H1 (cell line): Measurements from ENCODE around the gene PRRX1. TPM values are rescaled to one million over a fixed set of nuclear protein-coding genes. Genes with fewer than 3 reads are reported as not detected.

ENCODE experiments used
- CTCF ChIA-PET: fragments of 300-600 bp; sonication (Branson Sonifier 250); formaldehyde crosslinking; loops from one replicate; lab custom pipeline; 2021; ENCODE audit not compliant: partially characterized antibody; lab: Charles Lee
- POLR2A ChIA-PET: fragments of 300-600 bp; sonication (Branson Sonifier 250); formaldehyde crosslinking; loops from one replicate; lab custom pipeline; 2021; ENCODE audit warnings: inconsistent platforms; ENCODE audit not compliant: partially characterized antibody; lab: Charles Lee
- DNase-seq, 2 experiments: peaks; one replicate each; pipeline versions ENCODE4 v3.0.0 to v3.0.0-alpha.2; 2010 to 2022; ENCODE audit warnings: low spot score in 2 of 2, low read depth in 1 of 2, mixed read lengths in 1 of 2
- FAIRE-seq: peaks from 2 replicates; lab custom pipeline; 2011; peaks lifted over from hg19 to GRCh38; lab: Jason Lieb, UNC
- H2AFZ ChIP-seq: 2 replicates; pipeline ENCODE4 v1.8.1; 2012; ENCODE audit warnings: low read length, inconsistent platforms
- H2AK5ac ChIP-seq: 2 replicates; pipeline ENCODE4 v1.6.1; 2013; ENCODE audit warnings: low read depth, low read length
- H2BK120ac ChIP-seq: replicated peaks from 2 replicates; pipeline ENCODE3; 2013; ENCODE audit warnings: low read depth, low read length, inconsistent platforms
- H2BK12ac ChIP-seq: 2 replicates; pipeline ENCODE4 v1.6.1; 2013; ENCODE audit warnings: low read depth, low read length
- H2BK15ac ChIP-seq: 2 replicates; pipeline ENCODE4 v1.6.1; 2013; ENCODE audit warnings: low read length
- H2BK20ac ChIP-seq: 2 replicates; pipeline ENCODE4 v1.6.1; 2013; ENCODE audit warnings: low read length
- H2BK5ac ChIP-seq: 2 replicates; pipeline ENCODE4 v1.6.1; 2013; ENCODE audit warnings: low read depth, low read length
- H3K14ac ChIP-seq: 2 replicates; pipeline ENCODE4 v1.6.1; 2013; ENCODE audit warnings: inconsistent platforms; ENCODE audit not compliant: insufficient read length
- H3K18ac ChIP-seq: 2 replicates; pipeline ENCODE4 v1.6.1; 2013; ENCODE audit warnings: low read length; ENCODE audit errors: extremely low read depth
- H3K23ac ChIP-seq: 2 replicates; pipeline ENCODE4 v1.6.1; 2013; ENCODE audit warnings: inconsistent platforms; ENCODE audit not compliant: insufficient read length
- H3K23me2 ChIP-seq: 2 replicates; pipeline ENCODE4 v1.6.1; 2013; ENCODE audit warnings: low read depth, low read length
- H3K27ac ChIP-seq: 2 replicates; pipeline ENCODE4 v1.6.1; 2011; ENCODE audit warnings: low read depth, low read length, inconsistent platforms
- H3K27me3 ChIP-seq, 4 experiments: replicated peaks in 1 of 4; 1 replicate in 1 of 4; 2 replicates in 3 of 4; pipeline versions ENCODE4 v1.6.1 to v1.8.1; 2011 to 2013; ENCODE audit warnings: low read length in 3 of 4, mild to moderate bottlenecking in 3 of 4, inconsistent platforms in 2 of 4, mixed read lengths in 2 of 4, moderate library complexity in 1 of 4; ENCODE audit not compliant: control insufficient read depth in 3 of 4, insufficient read depth in 3 of 4; ENCODE audit errors: extremely low read depth in 1 of 4
- H3K36me3 ChIP-seq, 4 experiments: 2 replicates each; pipeline versions ENCODE4 v1.6.1 to v1.8.1; 2011 to 2013; ENCODE audit warnings: mild to moderate bottlenecking in 4 of 4, low read length in 3 of 4, moderate library complexity in 2 of 4, control low read depth in 1 of 4, inconsistent platforms in 1 of 4; ENCODE audit not compliant: insufficient read depth in 4 of 4, control insufficient read depth in 2 of 4
- H3K4ac ChIP-seq: replicated peaks from 2 replicates; pipeline ENCODE3; 2013; ENCODE audit warnings: low read length, low read depth, mixed read lengths, inconsistent platforms; ENCODE audit not compliant: insufficient read length
- H3K4me1 ChIP-seq, 4 experiments: replicated peaks in 1 of 4; 1 replicate in 1 of 4; 2 replicates in 3 of 4; pipeline versions ENCODE4 v1.6.1 to v1.8.1; 2011 to 2013; ENCODE audit warnings: low read length in 3 of 4, inconsistent platforms in 2 of 4, mixed read lengths in 1 of 4; ENCODE audit not compliant: insufficient read depth in 4 of 4, control insufficient read depth in 3 of 4
- H3K4me2 ChIP-seq, 2 experiments: 2 replicates each; pipeline versions ENCODE4 v1.6.1 to v1.8.1; 2011 to 2013; ENCODE audit warnings: low read depth in 2 of 2, low read length in 2 of 2, control low read depth in 1 of 2, inconsistent platforms in 1 of 2, mild to moderate bottlenecking in 1 of 2; ENCODE audit not compliant: insufficient read depth in 1 of 2
- H3K4me3 ChIP-seq, 4 experiments: fragments of 200-600, 300-600 bp in 1 of 4; sonication (generic), shearing (Covaris generic), sonication (Bioruptor Twin) in 1 of 4; 2 replicates each; pipeline versions ENCODE4 v1.5.1 to v1.8.1; 2011 to 2016; ENCODE audit warnings: low read length in 4 of 4, low read depth in 3 of 4, control low read depth in 2 of 4, inconsistent platforms in 2 of 4, mild to moderate bottlenecking in 2 of 4, mixed read lengths in 1 of 4, moderate library complexity in 1 of 4; ENCODE audit not compliant: insufficient read depth in 2 of 4; ENCODE audit errors: extremely low read depth in 1 of 4
- H3K56ac ChIP-seq: replicated peaks from 2 replicates; pipeline ENCODE3; 2013; ENCODE audit warnings: low read depth, mild to moderate bottlenecking, mixed read lengths, low read length, inconsistent platforms; ENCODE audit not compliant: insufficient read length
- H3K79me1 ChIP-seq: 2 replicates; pipeline ENCODE4 v1.6.1; 2013; ENCODE audit warnings: low read depth, low read length, control low read depth
- H3K79me2 ChIP-seq, 2 experiments: 2 replicates each; pipeline versions ENCODE4 v1.6.1 to v1.8.1; 2012 to 2013; ENCODE audit warnings: low read length in 2 of 2, mild to moderate bottlenecking in 2 of 2, inconsistent platforms in 1 of 2; ENCODE audit not compliant: insufficient read depth in 2 of 2, control insufficient read depth in 1 of 2
- H3K9ac ChIP-seq, 4 experiments: replicated peaks in 1 of 4; 1 replicate in 1 of 4; 2 replicates in 3 of 4; pipeline versions ENCODE4 v1.6.1 to v1.8.1; 2011 to 2013; ENCODE audit warnings: low read depth in 3 of 4, low read length in 3 of 4, control low read depth in 2 of 4, mild to moderate bottlenecking in 2 of 4, moderate library complexity in 2 of 4, inconsistent platforms in 1 of 4; ENCODE audit errors: extremely low read depth in 1 of 4
- H3K9me3 ChIP-seq, 2 experiments: 2 replicates each; pipeline versions ENCODE4 v1.6.1 to v1.8.1; 2012 to 2013; ENCODE audit warnings: mild to moderate bottlenecking in 2 of 2, moderate library complexity in 2 of 2, control low read depth in 1 of 2, inconsistent platforms in 1 of 2, low read depth in 1 of 2, low read length in 1 of 2, mixed read lengths in 1 of 2; ENCODE audit not compliant: insufficient read depth in 2 of 2
- H4K20me1 ChIP-seq, 2 experiments: replicated peaks in 1 of 2; 2 replicates each; pipeline versions ENCODE3 to v1.8.1; 2011 to 2013; ENCODE audit warnings: inconsistent platforms in 2 of 2, low read length in 2 of 2, mild to moderate bottlenecking in 1 of 2; ENCODE audit not compliant: insufficient read depth in 2 of 2, control insufficient read depth in 1 of 2
- H4K5ac ChIP-seq: 2 replicates; pipeline ENCODE4 v1.6.1; 2013; ENCODE audit warnings: low read length, low read depth, mixed read lengths, inconsistent platforms; ENCODE audit not compliant: insufficient read length
- H4K8ac ChIP-seq: 2 replicates; pipeline ENCODE4 v1.8.0; 2013; ENCODE audit warnings: mild to moderate bottlenecking, moderate library complexity, low read length, inconsistent platforms; ENCODE audit not compliant: insufficient read depth; ENCODE audit errors: extremely low read depth
- H4K91ac ChIP-seq: replicated peaks from 2 replicates; pipeline ENCODE3; 2013; ENCODE audit warnings: low read length, mixed read lengths, inconsistent platforms; ENCODE audit not compliant: insufficient read length
- EZH2 ChIP-seq: fragments of 200-600 bp; sonication (generic); IDR thresholded peaks from 2 replicates; pipeline ENCODE4 v1.7.1; 2012; ENCODE audit warnings: low read depth, mild to moderate bottlenecking, moderate library complexity, low read length, inconsistent platforms; ENCODE audit not compliant: severe bottlenecking
- GTF2F1 ChIP-seq: IDR thresholded peaks from 2 replicates; pipeline ENCODE4 v1.6.1; 2012; ENCODE audit warnings: low read depth, low read length, improper control_type of control experiment, borderline replicate concordance
- JUND ChIP-seq: IDR thresholded peaks from 2 replicates; pipeline ENCODE4 v1.6.1; 2011; ENCODE audit warnings: mild to moderate bottlenecking, improper control_type of control experiment, low read length
- RAD21 ChIP-seq, 2 experiments: IDR thresholded peaks in 1 of 2; conservative IDR thresholded peaks in 1 of 2; 2 replicates each; pipeline ENCODE4 v1.6.1; 2011; ENCODE audit warnings: low read depth in 2 of 2, low read length in 2 of 2, improper control_type of control experiment in 1 of 2, inconsistent platforms in 1 of 2, mild to moderate bottlenecking in 1 of 2, moderate library complexity in 1 of 2
- SUZ12 ChIP-seq: fragments of 200-600 bp; sonication (generic); IDR thresholded peaks from 2 replicates; pipeline ENCODE4 v1.6.1; 2012; ENCODE audit warnings: mild to moderate bottlenecking, inconsistent platforms, low read length, moderate library complexity, mixed read lengths
- WGBS, 2 experiments: shearing (Covaris generic) in 1 of 2; methylation state at CpG; one replicate each; pipeline versions ENCODE4 v1.1.6 to v1.1.7; 2013 to 2015; ENCODE audit warnings: low lambda C conversion rate in 2 of 2, mixed read lengths in 2 of 2, inconsistent platforms in 1 of 2, low coverage in 1 of 2, missing lambda C conversion rate in 1 of 2; ENCODE audit not compliant: insufficient replicate concordance in 2 of 2, insufficient coverage in 1 of 2, insufficient read length in 1 of 2; ENCODE audit errors: extremely low coverage in 1 of 2, missing lambda C conversion rate in 1 of 2; 5-methylcytosine and 5-hydroxymethylcytosine counted together
- polyA plus RNA-seq, 7 experiments: library from polyadenylated mRNA; depleted of rRNA in 3 of 7; stranded (reverse) in 5 of 7; unstranded in 2 of 7; fragments of >200 nt in 5 of 7; fragments of 200-250 nt in 2 of 7; gene quantifications; 1 replicate in 5 of 7; 2 replicates in 1 of 7; 4 replicates in 1 of 7; pipeline versions ENCODE4 v1.2.1 to v1.2.3, GENCODE V29; 2011 to 2013; ENCODE audit warnings: missing spikeins in 2 of 7, mixed read lengths in 2 of 7
- total RNA-seq: library from RNA; stranded (reverse); fragmentation: NEBNext Ultra II Directional; extraction: Animal tissue kit (Norgen Biotek cat#: 25700); gene quantifications from 2 replicates; pipeline ENCODE4 v1.2.1, GENCODE V29; 2021

The PRRX1 gene
- total and polyA plus RNA-seq, 2 of the 8 experiments (the other 6 are each of a cell fraction or from before 2014, with no cell fraction given) = not detected

DNA sequence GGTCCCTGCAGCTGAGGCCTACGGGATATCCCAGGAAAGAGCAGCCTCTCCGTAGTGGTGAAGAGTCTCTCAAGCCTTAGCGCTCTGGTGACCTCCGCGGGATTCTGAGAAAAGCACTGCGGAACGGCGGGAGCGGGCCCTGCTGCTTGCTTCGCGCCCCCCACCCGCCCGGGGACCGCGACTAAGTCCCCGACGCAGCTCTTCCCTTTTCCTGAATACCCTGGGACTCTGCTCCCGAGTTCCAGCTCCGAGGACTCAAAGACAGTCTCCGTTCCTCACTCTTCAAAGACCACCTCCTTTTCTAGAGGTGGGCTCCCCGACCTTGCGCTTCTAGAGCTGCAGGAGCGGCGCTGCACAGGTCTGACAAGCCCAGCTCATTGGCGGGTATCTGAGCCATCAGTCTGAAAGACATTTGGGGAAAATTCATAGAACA is 3.6 kb upstream of the PRRX1 start:
- ChIA-PET CTCF (interaction anchor here (0.9 to 5.4 kb wide), 5 partner anchors 8 to 144 kb away, joined by 3 to 24 read pairs (median 6); no protein-coding TSS in a partner anchor), POLR2A (interaction anchor here (0.8 to 1.3 kb wide), 2 partner anchors 9 to 128 kb away, joined by 3 to 9 read pairs; partner anchors contain the start of gene GORAB)
- DNase-seq = peak in 1 of 2 experiments; percentile 58
- no peak overlapping the region for H3K4ac ChIP-seq
- H3K27ac ChIP-seq = no peak overlapping the region
- H3K18ac ChIP-seq = no peak overlapping the region
- no peak overlapping the region for H4K91ac ChIP-seq
- H2BK20ac ChIP-seq = no peak overlapping the region; the same call in 1 of the 2 replicates
- H3K9me3 ChIP-seq = no peaks in the 10 kb centered on the region
- no peak overlapping the region for H3K9ac ChIP-seq
- no peaks in the 10 kb centered on the region for H3K36me3 ChIP-seq
- H4K20me1 ChIP-seq = peaks cover 3 to 5% of the 10 kb centered on the region in 2 experiments
- H2AFZ ChIP-seq = no peak overlapping the region
- no peak overlapping the region for H3K14ac ChIP-seq
- H3K79me1 ChIP-seq = no peaks in the 10 kb centered on the region
- no peak overlapping the region for H2BK5ac ChIP-seq
- no peak overlapping the region for H3K56ac ChIP-seq
- peaks cover 15% of the 10 kb centered on the region for H3K23me2 ChIP-seq
- H4K5ac ChIP-seq = no peak overlapping the region
- no peak overlapping the region for H2BK15ac ChIP-seq
- TF ChIP-seq GTF2F1 (no peak), SUZ12 (peak; percentile 85), RAD21 (IDR thresholded peaks at IDR 0.05 in 1 of 2, conservative IDR thresholded peaks at IDR 0.05 in 1 of 2; ENCODE audit: low read depth in 2 of 2, low read length in 2 of 2) (peak; percentile 22 to 30; a peak in 3 of 4 replicates), JUND (no peak), EZH2 (peak; percentile 96)
- no peak overlapping the region for H2BK120ac ChIP-seq
- no peak overlapping the region for H3K23ac ChIP-seq
- H2BK12ac ChIP-seq = no peak overlapping the region
- H3K4me1 ChIP-seq = peaks cover 13 to 32% (median 23%) of the 10 kb centered on the region in 4 experiments
- H2AK5ac ChIP-seq = no peak overlapping the region
- WGBS, 2 experiments = 1% methylated on average over 13 of the region's 25 CpGs; no CpG with 5 or more reads in 1 of the 2 experiments
- H3K27me3 ChIP-seq = peaks cover 42 to 73% (median 65%) of the 10 kb centered on the region in 4 experiments
- no peaks in the 10 kb centered on the region for H3K79me2 ChIP-seq
- peak overlapping the region; percentile 67 to 91 for H3K4me2 ChIP-seq
- FAIRE-seq = no peak
- no peak overlapping the region for H4K8ac ChIP-seq
- peak overlapping the region; percentile 14 to 66 (median 18); a peak in 5 of 8 replicates for H3K4me3 ChIP-seq
